Activated B cell treated with CpG ODN at 0.5 μM for 24 hours (primary cell): ENCODE data around the gene SPR. TPM values are rescaled to one million over a fixed set of nuclear protein-coding genes. Genes with fewer than 3 reads are reported as not detected.

Experiments
- ATAC-seq: fragments of 200-7000 bp; cut with Tn5 transposase; one replicate; pipeline ENCODE4 v1.10.0; 2021; ENCODE audit warnings: low read depth, mild to moderate bottlenecking, moderate library complexity
- CTCF ChIA-PET: fragments of 350-600 bp; sonication (Branson Sonifier 250); formaldehyde crosslinking; loops from one replicate; lab custom pipeline; 2021; ENCODE audit warnings: antibody characterized with exemption; lab: Charles Lee
- POLR2A ChIA-PET: fragments of 350-600 bp; sonication (Branson Sonifier 250); formaldehyde crosslinking; loops from one replicate; lab custom pipeline; 2021; ENCODE audit warnings: antibody characterized with exemption; lab: Charles Lee
- DNase-seq: peaks from one replicate; pipeline ENCODE4 v3.0.0; 2022
- H3K27ac Mint-ChIP-seq: one replicate; pipeline ENCODE4 v1.8.0; 2020; ENCODE audit warnings: mixed read lengths
- H3K27me3 Mint-ChIP-seq: one replicate; pipeline ENCODE4 v1.8.0; 2021; ENCODE audit warnings: mixed read lengths
- H3K36me3 Mint-ChIP-seq: one replicate; pipeline ENCODE4 v1.8.0; 2021; ENCODE audit warnings: low read depth, mixed read lengths
- H3K4me1 Mint-ChIP-seq: one replicate; pipeline ENCODE4 v1.8.0; 2021; ENCODE audit warnings: mixed read lengths
- H3K4me3 Mint-ChIP-seq: one replicate; pipeline ENCODE4 v1.8.0; 2020; ENCODE audit warnings: mild to moderate bottlenecking, mixed read lengths
- H3K9me3 Mint-ChIP-seq: one replicate; pipeline ENCODE4 v1.8.0; 2020; ENCODE audit warnings: mixed read lengths
- CTCF ChIP-seq: fragments of 200-600 bp; IDR thresholded peaks from one replicate; pipeline ENCODE4 v1.8.0; 2022; ENCODE audit warnings: antibody characterized with exemption, mild to moderate bottlenecking
- intact Hi-C: fragments of 100-400 bp; cut with micrococcal nuclease; formaldehyde crosslinking; loops from one replicate; pipeline ENCODE4 v1.15.1; 2024
- total RNA-seq: library from RNA; stranded (reverse); gene quantifications from 2 replicates; pipeline ENCODE4 v1.2.3, GENCODE V29; 2022

Gene SPR
- total RNA-seq, 1 donor from 2014 or later, result 0.31 TPM

- ATAC-seq (no peak), DNase-seq (no peak)
- no peak overlapping the region for H3K4me3 Mint-ChIP-seq
Observed at GRCh38 chr2:72932045-72932740, 45.0 kb downstream of the SPR start.

GRCh38 chr2:72932805-72933204, 45.6 kb downstream of the SPR start:
- no peaks in the 10 kb centered on the region for H3K4me1 Mint-ChIP-seq
- H3K4me3 Mint-ChIP-seq, result no peak overlapping the region
- no peak for DNase-seq
- H3K36me3 Mint-ChIP-seq, result no peaks in the 10 kb centered on the region
- H3K9me3 Mint-ChIP-seq, result no peaks in the 10 kb centered on the region
- intact Hi-C loops, result no loop called here
- peaks cover 20% of the 10 kb centered on the region for H3K27me3 Mint-ChIP-seq
- no peak for TF ChIP-seq CTCF
- ChIA-PET CTCF (no interaction called here), POLR2A (no interaction called here)
- no peak overlapping the region for H3K27ac Mint-ChIP-seq
- no peak for ATAC-seq

More at GRCh38 chr2:72932045-72932740, 45.0 kb downstream of the SPR start:
- no peaks in the 10 kb centered on the region for H3K36me3 Mint-ChIP-seq
- TF ChIP-seq CTCF, result no peak
- no peak overlapping the region for H3K27ac Mint-ChIP-seq
- H3K9me3 Mint-ChIP-seq, result no peaks in the 10 kb centered on the region
- intact Hi-C loops, result no loop called here
- ChIA-PET POLR2A (no interaction called here), CTCF (no interaction called here)
- peaks cover 20% of the 10 kb centered on the region for H3K27me3 Mint-ChIP-seq
- H3K4me1 Mint-ChIP-seq, result no peaks in the 10 kb centered on the region

GRCh38 chr2:72933207-72933606, 46.0 kb downstream of the SPR start:
- ChIA-PET POLR2A (interaction anchor here (0.7 kb wide), 1 partner anchor 1171 kb away, joined by 3 read pairs; no protein-coding TSS in a partner anchor), CTCF (no interaction called here)
- H3K27ac Mint-ChIP-seq, result no peak overlapping the region
- no peaks in the 10 kb centered on the region for H3K4me1 Mint-ChIP-seq
- H3K4me3 Mint-ChIP-seq, result no peak overlapping the region
- no peak for DNase-seq
- no peak for ATAC-seq
- H3K27me3 Mint-ChIP-seq, result peaks cover 20% of the 10 kb centered on the region
- no peak for TF ChIP-seq CTCF
- no peaks in the 10 kb centered on the region for H3K9me3 Mint-ChIP-seq
- intact Hi-C loops, result no loop called here
- H3K36me3 Mint-ChIP-seq, result no peaks in the 10 kb centered on the region

GRCh38 chr2:72933646-72934151, 46.5 kb downstream of the SPR start:
- Mint-ChIP-seq H3K36me3 (no peaks in the 10 kb centered on the region), H3K9me3 (no peaks in the 10 kb centered on the region), H3K4me1 (no peaks in the 10 kb centered on the region), H3K4me3 (no peak overlapping the region), H3K27me3 (peaks cover 20% of the 10 kb centered on the region), H3K27ac (no peak overlapping the region)
- ATAC-seq, result no peak
- intact Hi-C loops, result loop anchor here (2.0 kb wide), 1 partner anchor 41 kb away; no protein-coding TSS in a partner anchor
- POLR2A ChIA-PET, result interaction anchor here (0.7 kb wide), 1 partner anchor 1171 kb away, joined by 3 read pairs; no protein-coding TSS in a partner anchor
- CTCF ChIA-PET, result no interaction called here
- TF ChIP-seq CTCF, result no peak
- DNase-seq, result no peak
